Smooth muscle cell (in vitro differentiated cells): ENCODE measurements around the gene P3R3URF. TPM values are rescaled to one million over a fixed set of nuclear protein-coding genes. Genes with fewer than 3 reads are reported as not detected.

Source experiments
- DNase-seq: peaks from one replicate; lab custom pipeline; 2025; ENCODE audit not compliant: unreplicated experiment; lab: John Stamatoyannopoulos, UW
- H2AFZ ChIP-seq: fragments of 200-600 bp; sonication (generic); 2 replicates; pipeline ENCODE4 v1.6.0; 2016; ENCODE audit warnings: antibody characterized with exemption, low read depth, mild to moderate bottlenecking
- H3F3A ChIP-seq: fragments of 200-600 bp; sonication (generic); 2 replicates; pipeline ENCODE4 v1.6.0; 2017; ENCODE audit warnings: antibody characterized with exemption, low read depth
- H3K27ac ChIP-seq: fragments of 200-600 bp; sonication (generic); 2 replicates; pipeline ENCODE4 v1.5.1; 2016; ENCODE audit warnings: low read depth, mild to moderate bottlenecking
- H3K27me3 ChIP-seq: fragments of 200-600 bp; sonication (generic); 2 replicates; pipeline ENCODE4 v1.6.1; 2016; ENCODE audit warnings: low read depth, mild to moderate bottlenecking
- H3K36me3 ChIP-seq: fragments of 200-600 bp; sonication (generic); 2 replicates; pipeline ENCODE4 v1.5.1; 2016; ENCODE audit warnings: low read depth
- H3K4me1 ChIP-seq: fragments of 200-600 bp; sonication (generic); 2 replicates; pipeline ENCODE4 v1.5.1; 2016; ENCODE audit warnings: low read depth
- H3K4me2 ChIP-seq: fragments of 200-600 bp; sonication (generic); 2 replicates; pipeline ENCODE4 v1.6.0; 2016; ENCODE audit warnings: mild to moderate bottlenecking
- H3K4me3 ChIP-seq: fragments of 200-600 bp; sonication (generic); 2 replicates; pipeline ENCODE4 v1.5.1; 2016; ENCODE audit warnings: mild to moderate bottlenecking
- H3K79me2 ChIP-seq: fragments of 200-600 bp; sonication (generic); 2 replicates; pipeline ENCODE4 v1.6.0; 2016; ENCODE audit warnings: low read depth, mild to moderate bottlenecking
- H3K9ac ChIP-seq: fragments of 200-600 bp; sonication (generic); 2 replicates; pipeline ENCODE4 v1.6.0; 2016; ENCODE audit warnings: low read depth
- H3K9me3 ChIP-seq: fragments of 200-600 bp; sonication (generic); replicated peaks from 2 replicates; pipeline ENCODE4 v1.5.1; 2016; ENCODE audit warnings: low read depth
- H4K20me1 ChIP-seq: fragments of 200-600 bp; sonication (generic); 2 replicates; pipeline ENCODE4 v1.6.0; 2016; ENCODE audit warnings: low read depth
- WGBS: methylation state at CpG from one replicate; pipeline ENCODE4 v1.1.7; 2016; ENCODE audit warnings: low lambda C conversion rate; 5-methylcytosine and 5-hydroxymethylcytosine counted together
- polyA plus RNA-seq: library from polyadenylated mRNA; unstranded; fragments of >200 nt; fragmentation: Nextera tagmentation; extraction: Ambion mirVana; gene quantifications from 2 replicates; pipeline ENCODE4 v1.2.1, GENCODE V29; 2016
- small RNA-seq: library from RNA; depleted of rRNA; stranded (forward); fragments of <200 nt; gene quantifications from one replicate; pipeline ENCODE3, GENCODE V24; 2014
- total RNA-seq: library from RNA; depleted of rRNA; stranded (reverse); fragments of >200 nt; gene quantifications from 2 replicates; pipeline ENCODE4 v1.2.3, GENCODE V29; 2014
- TF ChIP-seq, protein P1 (sequence below): fragments of 200-600 bp; sonication (generic); IDR thresholded peaks from 2 replicates; pipeline ENCODE4 v1.5.1; 2017; ENCODE audit warnings: borderline replicate concordance, mild to moderate bottlenecking, antibody characterized with exemption; ENCODE audit not compliant: insufficient read depth, poor library complexity, severe bottlenecking

The P3R3URF gene
- total and polyA plus RNA-seq, 2 experiments from 2014 or later = not detected

DNA sequence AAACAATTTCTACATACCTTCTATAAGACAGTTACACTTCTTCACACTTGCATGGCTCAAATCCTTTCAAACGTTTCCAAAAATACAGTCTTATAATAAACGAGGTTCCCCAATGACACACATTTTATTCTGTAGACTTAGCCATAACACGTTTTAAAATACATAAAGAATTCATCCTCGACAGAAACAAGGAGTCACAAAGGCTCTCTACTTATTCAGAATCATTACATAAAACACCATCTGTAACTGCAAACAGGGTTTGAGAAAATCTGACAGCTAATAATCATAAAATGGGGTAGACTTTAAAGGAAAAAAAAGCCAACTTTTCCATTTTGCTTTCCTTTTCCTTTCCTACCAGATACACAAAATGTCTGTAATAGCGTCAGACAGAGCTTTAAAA lies 45.7 kb downstream of the P3R3URF start:
- Histone ChIP-seq H3K9me3 (no peaks in the 10 kb centered on the region), H3K4me2 (peak overlapping the region; percentile 93), H4K20me1 (no peaks in the 10 kb centered on the region), H3K36me3 (no peaks in the 10 kb centered on the region), H3K27me3 (no peaks in the 10 kb centered on the region), H3K4me1 (peaks cover 24% of the 10 kb centered on the region), H3K4me3 (peak overlapping the region; percentile 86), H2AFZ (peak overlapping the region; percentile 93), H3K27ac (no peak overlapping the region), H3K9ac (peak overlapping the region; percentile 98), H3K79me2 (peaks cover 51% of the 10 kb centered on the region), H3F3A (peaks cover 5% of the 10 kb centered on the region)
- TF ChIP-seq, protein P1, sequence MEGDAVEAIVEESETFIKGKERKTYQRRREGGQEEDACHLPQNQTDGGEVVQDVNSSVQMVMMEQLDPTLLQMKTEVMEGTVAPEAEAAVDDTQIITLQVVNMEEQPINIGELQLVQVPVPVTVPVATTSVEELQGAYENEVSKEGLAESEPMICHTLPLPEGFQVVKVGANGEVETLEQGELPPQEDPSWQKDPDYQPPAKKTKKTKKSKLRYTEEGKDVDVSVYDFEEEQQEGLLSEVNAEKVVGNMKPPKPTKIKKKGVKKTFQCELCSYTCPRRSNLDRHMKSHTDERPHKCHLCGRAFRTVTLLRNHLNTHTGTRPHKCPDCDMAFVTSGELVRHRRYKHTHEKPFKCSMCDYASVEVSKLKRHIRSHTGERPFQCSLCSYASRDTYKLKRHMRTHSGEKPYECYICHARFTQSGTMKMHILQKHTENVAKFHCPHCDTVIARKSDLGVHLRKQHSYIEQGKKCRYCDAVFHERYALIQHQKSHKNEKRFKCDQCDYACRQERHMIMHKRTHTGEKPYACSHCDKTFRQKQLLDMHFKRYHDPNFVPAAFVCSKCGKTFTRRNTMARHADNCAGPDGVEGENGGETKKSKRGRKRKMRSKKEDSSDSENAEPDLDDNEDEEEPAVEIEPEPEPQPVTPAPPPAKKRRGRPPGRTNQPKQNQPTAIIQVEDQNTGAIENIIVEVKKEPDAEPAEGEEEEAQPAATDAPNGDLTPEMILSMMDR = no peak
- DNase-seq = no peak
- 13% methylated on average over 5 of the region's 5 CpGs for WGBS

DNA sequence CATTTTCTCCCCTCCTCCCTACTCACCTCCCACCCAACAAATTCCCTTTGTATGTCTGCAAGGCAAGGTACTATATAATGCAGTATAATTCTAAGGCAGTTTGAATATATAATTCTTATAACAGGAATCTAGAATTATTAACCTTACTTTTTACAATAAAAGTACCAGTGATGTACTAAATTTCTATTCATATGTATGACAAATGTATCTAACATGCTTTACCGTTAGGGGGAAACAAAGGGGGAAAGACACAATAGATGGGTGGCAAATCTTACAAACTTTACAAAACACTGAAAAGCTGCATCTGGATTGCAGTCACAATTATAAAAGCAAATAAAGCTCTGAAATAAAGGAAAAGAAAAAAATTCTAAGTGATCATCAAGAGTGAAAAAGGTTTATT lies 46.2 kb downstream of the P3R3URF start:
- WGBS = 52% methylated on average over 1 of the region's 1 CpG

DNA sequence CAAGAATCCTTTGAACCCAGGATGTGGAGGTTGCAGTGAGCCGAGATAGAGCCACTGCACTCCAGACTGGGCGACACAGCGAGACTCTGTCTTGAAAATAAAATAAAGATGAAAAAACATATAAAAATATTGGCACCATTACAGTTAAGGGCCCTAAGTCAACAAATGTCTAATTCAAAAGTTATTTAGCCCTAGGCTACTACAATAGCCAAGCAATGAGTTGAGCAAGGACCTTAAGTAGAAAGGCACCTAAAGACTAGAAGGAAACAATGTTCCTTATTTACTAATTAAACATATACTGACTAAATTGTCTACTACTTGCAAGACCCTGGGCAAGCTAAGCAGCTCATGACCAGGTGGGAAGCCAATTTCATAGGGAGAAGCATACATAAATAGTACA lies 47.9 kb downstream of the P3R3URF start:
- no peak for DNase-seq
- 90% methylated on average over 3 of the region's 3 CpGs for WGBS
- no peak overlapping the region for H3K9ac ChIP-seq
- H3K9me3 ChIP-seq = no peaks in the 10 kb centered on the region
- H3K4me3 ChIP-seq = no peak overlapping the region
- no peak overlapping the region for H2AFZ ChIP-seq
- TF ChIP-seq, protein P1 = no peak
- no peaks in the 10 kb centered on the region for H3K36me3 ChIP-seq
- no peaks in the 10 kb centered on the region for H4K20me1 ChIP-seq
- H3K4me1 ChIP-seq = peaks cover 8% of the 10 kb centered on the region
- H3F3A ChIP-seq = no peaks in the 10 kb centered on the region
- no peak overlapping the region for H3K27ac ChIP-seq
- H3K79me2 ChIP-seq = peaks cover 68% of the 10 kb centered on the region
- H3K4me2 ChIP-seq = no peak overlapping the region
- no peaks in the 10 kb centered on the region for H3K27me3 ChIP-seq

More for the DNA sequence above, 46.2 kb downstream of the P3R3URF start:
- H3K9ac ChIP-seq = peak overlapping the region; percentile 98
- no peaks in the 10 kb centered on the region for H3K9me3 ChIP-seq
- no peak overlapping the region for H3K27ac ChIP-seq
- peak overlapping the region; percentile 86 for H3K4me3 ChIP-seq
- no peak for DNase-seq
- peaks cover 23% of the 10 kb centered on the region for H3K4me1 ChIP-seq
- H2AFZ ChIP-seq = peak overlapping the region; percentile 93
- H3K27me3 ChIP-seq = no peaks in the 10 kb centered on the region
- H3K36me3 ChIP-seq = no peaks in the 10 kb centered on the region
- peaks cover 56% of the 10 kb centered on the region for H3K79me2 ChIP-seq
- peaks cover 5% of the 10 kb centered on the region for H3F3A ChIP-seq
- H4K20me1 ChIP-seq = no peaks in the 10 kb centered on the region
- H3K4me2 ChIP-seq = peak overlapping the region; percentile 93
- TF ChIP-seq, protein P1 = no peak

Small RNA genes lying within 50 kb of the gene (small RNA-seq; reads per million reads assigned to genes)
- gene AL672043.1 = not detected

Other genes starting within 250 kb of the P3R3URF start
- 5.6 TPM in 2 replicates for gene PIK3R3, start 43.9 kb downstream of the P3R3URF start, total RNA-seq
- gene PIK3R3, start 43.9 kb downstream of the P3R3URF start, polyA plus RNA-seq = 3.7 and 5.3 TPM in 2 replicates
- 1.7 and 10.8 TPM in 2 replicates for gene TSPAN1, start 1.4 kb downstream of the P3R3URF start, total RNA-seq
- gene TSPAN1, start 1.4 kb downstream of the P3R3URF start, polyA plus RNA-seq = 2.4 and 8.0 TPM in 2 replicates
- gene POMGNT1, start 21.9 kb upstream of the P3R3URF start, total RNA-seq = 39.4 and 56.1 TPM in 2 replicates
- gene POMGNT1, start 21.9 kb upstream of the P3R3URF start, polyA plus RNA-seq = 72.4 and 91.0 TPM in 2 replicates
- gene LURAP1, start 26.8 kb upstream of the P3R3URF start, total RNA-seq = 0.67 and 3.2 TPM in 2 replicates
- 0.85 and 1.4 TPM in 2 replicates for gene LURAP1, start 26.8 kb upstream of the P3R3URF start, polyA plus RNA-seq
- 1.7 and 4.9 TPM in 2 replicates for gene RAD54L, start 71.3 kb upstream of the P3R3URF start, total RNA-seq
- gene RAD54L, start 71.3 kb upstream of the P3R3URF start, polyA plus RNA-seq = 5.6 and 7.1 TPM in 2 replicates
- 91.5 and 105 TPM in 2 replicates for gene LRRC41, start 127.1 kb upstream of the P3R3URF start, total RNA-seq
- 118 and 121 TPM in 2 replicates for gene LRRC41, start 127.1 kb upstream of the P3R3URF start, polyA plus RNA-seq
- 555 and 652 TPM in 2 replicates for gene UQCRH, start 127.2 kb upstream of the P3R3URF start, total RNA-seq
- 284 and 333 TPM in 2 replicates for gene UQCRH, start 127.2 kb upstream of the P3R3URF start, polyA plus RNA-seq
- gene NSUN4, start 164.3 kb upstream of the P3R3URF start, total RNA-seq = 12.5 and 14.1 TPM in 2 replicates
- 10.6 and 10.8 TPM in 2 replicates for gene NSUN4, start 164.3 kb upstream of the P3R3URF start, polyA plus RNA-seq
- gene FAAH, start 217.8 kb upstream of the P3R3URF start, total RNA-seq = 8.9 and 11.1 TPM in 2 replicates
- gene FAAH, start 217.8 kb upstream of the P3R3URF start, polyA plus RNA-seq = 5.7 and 12.1 TPM in 2 replicates